IMR-90 (cell line): ENCODE measurements around the gene RFX3. TPM values are rescaled to one million over a fixed set of nuclear protein-coding genes. Genes with fewer than 3 reads are reported as not detected.

ENCODE experiments used
- ATAC-seq: fragments of 200-7000 bp; cut with Tn5 transposase; 2 replicates; pipeline ENCODE4 v1.9.1; 2020; ENCODE audit warnings: low read depth, mild to moderate bottlenecking, moderate library complexity
- BruUV-seq: library from RNA; stranded (reverse); fragments of 400-500 nt; replicated peaks from 2 replicates; lab custom pipeline; 2021; lab: Mats Ljungman, UMichigan
- CTCF ChIA-PET: fragments of 300-600 bp; formaldehyde crosslinking; extraction: SDS; loops from one replicate; lab custom pipeline; 2021; ENCODE audit warnings: antibody characterized with exemption; lab: Yijun Ruan, JAX
- POLR2A ChIA-PET: fragments of 300-600 bp; sonication (Branson Sonifier 250); formaldehyde crosslinking; loops from one replicate; lab custom pipeline; 2022; ENCODE audit warnings: antibody characterized with exemption; ENCODE audit not compliant: unreplicated experiment; lab: Charles Lee
- DNase-seq: peaks from one replicate; pipeline ENCODE4 v3.0.0; 2013
- H2AFZ ChIP-seq: replicated peaks from 2 replicates; pipeline ENCODE3; 2013; ENCODE audit warnings: low read length, mild to moderate bottlenecking; ENCODE audit not compliant: poor library complexity
- H2AK5ac ChIP-seq: 2 replicates; pipeline ENCODE4 v1.6.1; 2013; ENCODE audit warnings: low read depth, low read length, inconsistent platforms
- H2AK9ac ChIP-seq: replicated peaks from 2 replicates; pipeline ENCODE3; 2013; ENCODE audit warnings: mild to moderate bottlenecking, low read depth, low read length, moderate library complexity; ENCODE audit not compliant: poor library complexity
- H2BK120ac ChIP-seq: 2 replicates; pipeline ENCODE4 v1.6.1; 2013; ENCODE audit warnings: low read depth, low read length, inconsistent platforms
- H2BK15ac ChIP-seq: 3 replicates; pipeline ENCODE4 v1.6.1; 2013; ENCODE audit warnings: low read depth, low read length, inconsistent platforms
- H2BK20ac ChIP-seq: 2 replicates; pipeline ENCODE4 v1.6.1; 2013; ENCODE audit warnings: low read depth, mild to moderate bottlenecking, inconsistent platforms, low read length, moderate library complexity
- H2BK5ac ChIP-seq: 2 replicates; pipeline ENCODE4 v1.6.1; 2013; ENCODE audit warnings: mild to moderate bottlenecking, low read depth, low read length, inconsistent platforms; ENCODE audit not compliant: poor library complexity, severe bottlenecking
- H3K14ac ChIP-seq: replicated peaks from 2 replicates; pipeline ENCODE4 v1.6.1; 2013; ENCODE audit warnings: low read depth, low read length, inconsistent platforms
- H3K18ac ChIP-seq: 2 replicates; pipeline ENCODE4 v1.6.1; 2013; ENCODE audit warnings: low read depth, low read length, control low read depth
- H3K23ac ChIP-seq: 2 replicates; pipeline ENCODE4 v1.6.1; 2013; ENCODE audit warnings: low read depth, low read length, inconsistent platforms
- H3K27ac ChIP-seq: 2 replicates; pipeline ENCODE4 v1.5.1; 2013; ENCODE audit warnings: mild to moderate bottlenecking, control low read depth, low read length; ENCODE audit not compliant: insufficient read depth
- H3K27me3 ChIP-seq: 2 replicates; pipeline ENCODE4 v1.6.1; 2013; ENCODE audit warnings: low read length; ENCODE audit not compliant: control insufficient read depth, insufficient read depth
- H3K36me3 ChIP-seq: 2 replicates; pipeline ENCODE4 v1.6.1; 2013; ENCODE audit warnings: low read length, mixed read lengths; ENCODE audit not compliant: control insufficient read depth, insufficient read depth
- H3K4ac ChIP-seq: 2 replicates; pipeline ENCODE4 v1.6.1; 2013; ENCODE audit warnings: low read depth, low read length, inconsistent platforms
- H3K4me1 ChIP-seq: 2 replicates; pipeline ENCODE4 v1.6.1; 2013; ENCODE audit warnings: low read length, mixed read lengths; ENCODE audit not compliant: control insufficient read depth, insufficient read depth
- H3K4me2 ChIP-seq: 2 replicates; pipeline ENCODE4 v1.6.1; 2013; ENCODE audit warnings: low read depth, mild to moderate bottlenecking, control low read depth, low read length, moderate library complexity
- H3K4me3 ChIP-seq: 2 replicates; pipeline ENCODE4 v1.5.1; 2013; ENCODE audit warnings: low read depth, mild to moderate bottlenecking, control low read depth, low read length, moderate library complexity; ENCODE audit not compliant: insufficient read depth
- H3K56ac ChIP-seq: 2 replicates; pipeline ENCODE4 v1.6.1; 2013; ENCODE audit warnings: low read length, inconsistent platforms; ENCODE audit not compliant: insufficient read depth; ENCODE audit errors: extremely low read depth
- H3K79me1 ChIP-seq, 2 experiments: 2 replicates each; pipeline ENCODE4 v1.6.1; 2013; ENCODE audit warnings: low read length in 2 of 2, inconsistent platforms in 1 of 2, low read depth in 1 of 2
- H3K9ac ChIP-seq: 2 replicates; pipeline ENCODE4 v1.6.1; 2013; ENCODE audit warnings: low read depth, low read length, control low read depth
- H3K9me1 ChIP-seq: 2 replicates; pipeline ENCODE4 v1.6.1; 2013; ENCODE audit warnings: low read length, inconsistent platforms; ENCODE audit not compliant: insufficient read depth
- H3K9me3 ChIP-seq: 2 replicates; pipeline ENCODE4 v1.6.1; 2013; ENCODE audit warnings: low read length; ENCODE audit not compliant: control insufficient read depth, insufficient read depth
- H4K20me1 ChIP-seq: 2 replicates; pipeline ENCODE4 v1.6.1; 2013; ENCODE audit warnings: low read length, inconsistent platforms; ENCODE audit not compliant: insufficient read depth
- H4K5ac ChIP-seq: 2 replicates; pipeline ENCODE4 v1.6.1; 2013; ENCODE audit warnings: mild to moderate bottlenecking, low read depth, low read length, control low read depth
- H4K8ac ChIP-seq, 2 experiments: 2 replicates each; pipeline ENCODE4 v1.6.1; 2013; ENCODE audit warnings: low read depth in 2 of 2, low read length in 2 of 2, control low read depth in 1 of 2, inconsistent platforms in 1 of 2
- H4K91ac ChIP-seq: 2 replicates; pipeline ENCODE4 v1.6.1; 2013; ENCODE audit warnings: low read depth, low read length, inconsistent platforms; ENCODE audit not compliant: insufficient read depth
- BHLHE40 ChIP-seq: fragments of 150-350 bp; IDR thresholded peaks from 2 replicates; pipeline ENCODE4 v1.6.1; 2016; ENCODE audit warnings: mild to moderate bottlenecking, low read depth, low read length
- CTCF ChIP-seq: conservative IDR thresholded peaks from 2 replicates; pipeline ENCODE4 v1.5.1; 2012; ENCODE audit warnings: mild to moderate bottlenecking, low read depth, low read length, improper control_type of control experiment
- MAZ ChIP-seq: IDR thresholded peaks from 2 replicates; pipeline ENCODE4 v1.6.1; 2012; ENCODE audit warnings: low read depth, mild to moderate bottlenecking, low read length, improper control_type of control experiment, moderate library complexity, borderline replicate concordance
- SMC3 ChIP-seq: fragments of 150-350 bp; IDR thresholded peaks from 2 replicates; pipeline ENCODE4 v1.6.1; 2016; ENCODE audit warnings: low read depth, mild to moderate bottlenecking, antibody characterized with exemption, low read length, moderate library complexity
- dilution Hi-C: fragments of 300-500 bp; cut with HindIII; formaldehyde crosslinking; loops from one replicate; pipeline ENCODE4 v1.14.3; 2018; ENCODE audit warnings: low sequenced_read_pairs; ENCODE audit not compliant: unreplicated experiment
- in situ Hi-C: fragments of 300-500 bp; cut with MboI; formaldehyde crosslinking; loops from 3 replicates; pipeline ENCODE4 v1.14.3; 2019; ENCODE audit warnings: low sequenced_read_pairs, inconsistent platforms, mixed read lengths
- intact Hi-C: fragments of 100-400 bp; cut with micrococcal nuclease; formaldehyde crosslinking; loops from 2 replicates; pipeline ENCODE4 v1.10.0; 2022
- polyA plus RNA-seq, 3 experiments: library from polyadenylated mRNA; depleted of rRNA; stranded (reverse); fragments of >200 nt; gene quantifications; 2 replicates each; pipeline ENCODE4 v1.2.3, GENCODE V29; 2012; ENCODE audit warnings: low replicate concordance in 1 of 3
- total RNA-seq: library from RNA; depleted of rRNA; stranded (reverse); fragments of >200 nt; gene quantifications from 2 replicates; pipeline ENCODE4 v1.2.3, GENCODE V29; 2012

Gene RFX3
- total and polyA plus RNA-seq, 2 of the 4 experiments (the other 2 are of a cell fraction), result 1.7 to 2.7 TPM

GRCh38 chr9:3237121-3237520 is 288.7 kb downstream of the RFX3 start:
- Histone ChIP-seq H3K4me2 (no peak overlapping the region), H3K27me3 (no peaks in the 10 kb centered on the region), H3K9ac (no peak overlapping the region), H2BK20ac (no peak overlapping the region), H3K9me3 (no peaks in the 10 kb centered on the region), H2AK5ac (no peak overlapping the region), H4K20me1 (no peaks in the 10 kb centered on the region), H3K56ac (no peak overlapping the region), H3K4ac (no peak overlapping the region), H3K36me3 (no peaks in the 10 kb centered on the region), H2BK15ac (no peak overlapping the region), H4K5ac (no peak overlapping the region), H3K27ac (no peak overlapping the region), H3K9me1 (peaks cover 7% of the 10 kb centered on the region; the same call in 1 of the 2 replicates), H3K4me1 (peaks cover 3% of the 10 kb centered on the region; the same call in 1 of the 2 replicates), H4K8ac (no peak overlapping the region), H3K23ac (no peak overlapping the region), H3K14ac (no peak overlapping the region), H4K91ac (no peak overlapping the region), H2AFZ (no peak overlapping the region), H2BK120ac (no peak overlapping the region), H2AK9ac (no peak overlapping the region), H3K79me1 (no peaks in the 10 kb centered on the region), H3K4me3 (no peak overlapping the region), H2BK5ac (no peak overlapping the region), H3K18ac (no peak overlapping the region)
- POLR2A ChIA-PET, result no interaction called here
- dilution Hi-C loops (no loop called here), intact Hi-C loops (no loop called here), in situ Hi-C loops (loop anchor here (25.0 kb wide), 1 partner anchor 1125 kb away; no protein-coding TSS in a partner anchor)
- no peak for DNase-seq
- TF ChIP-seq SMC3 (no peak), BHLHE40 (no peak), CTCF (no peak), MAZ (no peak)
- BruUV-seq, result no TSS peak
- no peak; the same call in 1 of the 2 replicates for ATAC-seq
- CTCF ChIA-PET, result no interaction called here
